Glomerular visceral epithelial cell (primary cell): ENCODE measurements around the gene THEMIS.
"Not testable (repeated sequence)": the region's sequence is repeated elsewhere in the genome, so short reads cannot be mapped to it uniquely, and the experiment has no call there.

Experiments used
- DNase-seq: peaks from one replicate; pipeline ENCODE4 v3.0.0-alpha.2; 2016; ENCODE audit errors: extremely low spot score

The THEMIS gene

GRCh38 chr6:127725821-127726220, 175.0 kb downstream of the THEMIS start:
- DNase-seq: no peak

- DNase-seq: no peak
Observed at GRCh38 chr6:127718694-127719093, 182.2 kb downstream of the THEMIS start.

DNA sequence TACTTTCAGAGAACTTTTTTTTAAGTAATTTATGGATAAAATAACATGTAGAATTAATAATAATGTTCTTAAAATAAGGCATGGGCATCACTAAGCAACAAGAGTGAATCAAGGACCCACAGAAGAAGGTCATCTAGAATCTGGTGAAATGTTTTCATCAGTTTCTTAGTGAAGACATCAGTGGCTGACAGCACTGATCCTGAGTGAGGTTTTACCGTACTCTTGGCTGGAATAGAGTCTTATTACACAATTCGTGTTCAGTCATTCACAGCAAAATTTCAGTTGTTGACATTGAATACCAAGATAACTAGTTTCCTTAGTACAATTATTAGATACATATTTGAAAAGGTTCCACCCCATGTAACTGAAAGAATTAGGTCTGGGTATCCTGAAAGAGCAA, 183.5 kb downstream of the THEMIS start:
- no peak for DNase-seq

DNA sequence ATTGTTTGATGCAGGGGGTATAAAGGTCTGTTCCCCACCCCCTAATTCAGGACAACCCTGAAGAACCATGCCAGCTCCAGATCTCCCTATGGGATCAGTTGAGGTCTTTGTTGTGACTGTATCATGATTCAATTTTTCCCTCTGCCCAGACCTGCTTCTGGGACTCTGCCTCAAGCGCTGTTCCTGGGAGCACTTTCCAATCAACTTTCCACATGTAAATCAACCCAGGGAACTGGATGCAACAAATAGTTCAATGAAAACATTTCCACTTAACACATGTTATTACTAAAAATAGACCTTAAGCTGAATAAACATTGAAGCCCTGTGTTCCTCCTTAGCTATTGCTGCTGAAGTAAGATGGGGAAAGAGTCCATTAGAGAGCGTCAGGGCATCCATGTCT, 184.4 kb downstream of the THEMIS start:
- DNase-seq: no peak

GRCh38 chr6:127710668-127711067, 190.2 kb downstream of the THEMIS start:
- no peak for DNase-seq

- DNase-seq: no peak
Observed at GRCh38 chr6:127706216-127706615, 194.6 kb downstream of the THEMIS start.

DNA sequence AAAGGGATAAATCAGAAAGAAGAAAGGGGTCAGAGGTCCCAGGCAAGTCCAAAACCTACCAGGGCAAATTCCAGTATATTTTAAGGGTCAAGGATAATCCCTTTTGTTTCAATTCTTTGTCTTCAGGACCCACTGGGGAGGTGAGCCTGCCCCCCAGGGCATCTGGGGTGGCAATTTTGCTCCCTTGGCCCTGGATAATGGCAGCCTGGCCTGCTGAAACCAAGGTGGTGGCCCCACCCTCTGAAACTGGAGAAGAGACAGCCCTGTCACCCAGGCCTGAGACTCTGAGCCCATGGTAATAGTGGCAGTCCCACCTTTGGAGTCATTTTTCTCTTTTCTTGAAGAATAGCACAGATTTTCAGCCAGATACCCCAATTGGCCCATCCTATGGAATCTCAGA, 205.8 kb downstream of the THEMIS start:
- DNase-seq: no peak

DNA sequence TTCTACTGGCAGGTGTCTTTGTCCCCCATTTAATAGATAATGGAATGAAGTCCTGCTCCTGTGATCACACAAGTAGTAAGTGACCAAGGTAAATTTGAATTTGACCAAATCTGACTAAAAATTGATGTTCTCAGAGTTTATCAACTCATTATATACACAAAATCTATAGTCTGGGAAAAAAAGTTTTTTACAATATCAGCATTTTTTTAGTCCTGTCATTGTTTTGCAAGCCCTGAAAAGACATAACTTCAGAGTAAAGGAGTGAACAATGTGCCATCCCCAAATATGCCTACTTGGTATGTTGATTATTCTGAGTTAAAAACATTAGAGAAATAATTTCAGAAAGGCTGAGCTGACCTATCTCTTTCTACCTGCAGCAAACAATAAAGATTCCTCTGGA, 209.7 kb downstream of the THEMIS start:
- no peak for DNase-seq

DNA sequence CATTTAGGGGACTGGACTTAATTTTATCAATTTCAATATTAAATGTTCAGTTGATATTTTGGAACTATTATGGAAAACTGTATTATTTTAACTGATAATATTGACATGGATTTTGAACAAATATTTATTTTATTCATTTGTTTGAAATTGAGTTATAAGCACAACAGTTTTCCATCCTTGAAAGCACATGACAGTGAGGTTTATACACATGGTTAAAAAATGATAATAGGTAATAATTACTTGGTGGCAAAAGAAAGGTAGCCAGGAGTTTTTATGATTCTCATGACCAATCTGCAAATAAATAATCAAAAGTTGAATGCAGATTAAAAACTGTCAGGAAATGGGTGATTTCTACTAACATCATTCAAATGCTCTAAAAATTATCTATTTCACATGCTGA, 210.3 kb downstream of the THEMIS start:
- no peak for DNase-seq

GRCh38 chr6:127690092-127690491, 210.8 kb downstream of the THEMIS start:
- DNase-seq: peak; percentile 9

- DNase-seq: not testable (repeated sequence)
Observed at GRCh38 chr6:127687490-127687889, 213.4 kb downstream of the THEMIS start.

- no peak for DNase-seq
Observed at GRCh38 chr6:127686084-127686483, 214.8 kb downstream of the THEMIS start.

DNA sequence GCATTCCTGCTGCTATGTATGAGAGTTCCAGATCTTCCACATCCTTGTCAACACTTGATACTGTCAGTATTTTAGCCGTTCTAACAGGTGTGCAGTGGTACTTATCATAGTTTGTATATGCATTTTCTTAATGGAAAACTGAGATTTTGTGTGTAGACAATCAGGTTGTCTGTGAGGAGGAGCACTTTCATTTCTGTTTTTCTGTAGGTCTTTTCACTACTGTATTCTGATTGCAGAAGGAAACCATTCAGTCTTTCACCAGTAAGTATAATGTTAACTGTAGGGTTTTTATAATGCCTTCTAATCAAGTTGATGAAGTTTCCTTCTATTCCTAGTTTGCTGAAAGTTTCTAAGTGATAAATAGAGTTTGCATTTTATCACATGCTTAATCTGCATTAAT, 216.4 kb downstream of the THEMIS start:
- DNase-seq: no peak
